ENCODE results near the gene GNPTG.

The GNPTG gene

DNA sequence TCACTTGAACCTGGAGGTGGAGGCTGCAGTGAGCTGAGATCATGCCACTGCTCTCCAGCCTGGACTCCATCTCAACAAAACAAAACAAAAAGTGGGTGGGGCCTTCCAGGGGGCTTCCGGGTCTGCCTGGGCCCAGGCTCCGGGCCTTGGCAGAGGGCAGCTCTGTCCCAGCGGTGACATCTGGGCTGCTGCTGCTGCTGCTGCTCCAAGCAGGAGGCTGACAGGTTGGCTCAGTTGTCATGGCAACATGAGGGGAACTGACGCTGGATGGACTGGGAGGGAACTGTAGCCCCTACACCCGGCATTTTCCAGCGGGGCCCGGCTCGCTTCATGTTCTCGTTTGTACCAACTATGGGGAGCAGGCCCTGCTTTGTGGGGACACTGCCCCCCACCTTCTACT is 14.2 kb upstream of the GNPTG start:
- Histone ChIP-seq H3K27me3 (ENCODE audit: insufficient read depth, low read length) (peaks cover 63% of the 10 kb centered on the region), H3K4me3 (ENCODE audit: low read length) (no peak overlapping the region), H3K4me1 (ENCODE audit: insufficient read depth, low read length) (no peaks in the 10 kb centered on the region; the same call in 1 of the 2 replicates), H3K9ac (ENCODE audit: low read depth, low read length) (no peak overlapping the region), H3K36me3 (ENCODE audit: insufficient read depth, low read depth, low read length) (no peaks in the 10 kb centered on the region), H3K27ac (ENCODE audit: low read length) (no peak overlapping the region), H3K9me3 (ENCODE audit: insufficient read depth, low read depth, low read length) (no peaks in the 10 kb centered on the region)

DNA sequence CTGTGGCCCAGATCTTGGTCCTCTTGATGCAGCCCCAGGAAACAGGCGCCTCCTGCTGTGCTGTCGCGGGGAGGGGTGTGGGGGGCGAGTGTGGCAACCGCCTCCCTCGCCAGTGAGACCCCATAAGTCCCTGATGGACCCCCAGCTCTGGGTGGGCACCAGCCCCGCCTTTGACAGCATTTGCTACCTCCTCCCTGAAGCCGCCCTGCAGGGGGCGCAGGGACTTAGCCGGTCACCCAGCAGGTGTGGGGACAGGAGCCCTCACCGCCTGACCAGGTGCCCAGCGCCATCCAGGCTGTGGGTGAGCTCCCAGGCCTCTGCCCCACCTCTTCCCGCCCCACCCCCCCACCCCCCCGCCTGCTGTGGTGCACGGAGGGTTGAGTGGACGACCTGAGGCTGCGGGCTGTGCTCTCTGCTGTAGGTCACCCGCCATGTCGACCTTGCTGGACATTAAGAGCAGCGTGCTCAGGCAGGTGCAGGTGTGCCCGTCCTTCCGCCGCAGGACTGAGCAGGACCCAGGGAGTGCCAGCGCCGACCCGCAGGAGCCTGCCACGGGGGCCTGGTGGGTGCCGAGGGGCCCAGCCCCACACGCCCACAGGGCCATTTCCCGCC is 13.5 kb upstream of the GNPTG start:
- H3K27ac ChIP-seq (ENCODE audit: low read length) = no peak overlapping the region
- H3K27me3 ChIP-seq (ENCODE audit: insufficient read depth, low read length) = peaks cover 57% of the 10 kb centered on the region
- H3K9ac ChIP-seq (ENCODE audit: low read depth, low read length) = no peak overlapping the region
- no peaks in the 10 kb centered on the region for H3K9me3 ChIP-seq (ENCODE audit: insufficient read depth, low read depth, low read length)
- H3K4me1 ChIP-seq (ENCODE audit: insufficient read depth, low read length) = no peaks in the 10 kb centered on the region; the same call in 1 of the 2 replicates
- H3K36me3 ChIP-seq (ENCODE audit: insufficient read depth, low read depth, low read length) = no peaks in the 10 kb centered on the region
- H3K4me3 ChIP-seq (ENCODE audit: low read length) = no peak overlapping the region

- Histone ChIP-seq H3K27me3 (ENCODE audit: insufficient read depth, low read length) (peaks cover 55% of the 10 kb centered on the region), H3K36me3 (ENCODE audit: insufficient read depth, low read depth, low read length) (no peaks in the 10 kb centered on the region), H3K9ac (ENCODE audit: low read depth, low read length) (no peak overlapping the region), H3K27ac (ENCODE audit: low read length) (no peak overlapping the region), H3K9me3 (ENCODE audit: insufficient read depth, low read depth, low read length) (no peaks in the 10 kb centered on the region), H3K4me3 (ENCODE audit: low read length) (no peak overlapping the region), H3K4me1 (ENCODE audit: insufficient read depth, low read length) (no peaks in the 10 kb centered on the region; the same call in 1 of the 2 replicates)
Measured at GRCh38 chr16:1338855-1339675, 12.7 kb upstream of the GNPTG start.

DNA sequence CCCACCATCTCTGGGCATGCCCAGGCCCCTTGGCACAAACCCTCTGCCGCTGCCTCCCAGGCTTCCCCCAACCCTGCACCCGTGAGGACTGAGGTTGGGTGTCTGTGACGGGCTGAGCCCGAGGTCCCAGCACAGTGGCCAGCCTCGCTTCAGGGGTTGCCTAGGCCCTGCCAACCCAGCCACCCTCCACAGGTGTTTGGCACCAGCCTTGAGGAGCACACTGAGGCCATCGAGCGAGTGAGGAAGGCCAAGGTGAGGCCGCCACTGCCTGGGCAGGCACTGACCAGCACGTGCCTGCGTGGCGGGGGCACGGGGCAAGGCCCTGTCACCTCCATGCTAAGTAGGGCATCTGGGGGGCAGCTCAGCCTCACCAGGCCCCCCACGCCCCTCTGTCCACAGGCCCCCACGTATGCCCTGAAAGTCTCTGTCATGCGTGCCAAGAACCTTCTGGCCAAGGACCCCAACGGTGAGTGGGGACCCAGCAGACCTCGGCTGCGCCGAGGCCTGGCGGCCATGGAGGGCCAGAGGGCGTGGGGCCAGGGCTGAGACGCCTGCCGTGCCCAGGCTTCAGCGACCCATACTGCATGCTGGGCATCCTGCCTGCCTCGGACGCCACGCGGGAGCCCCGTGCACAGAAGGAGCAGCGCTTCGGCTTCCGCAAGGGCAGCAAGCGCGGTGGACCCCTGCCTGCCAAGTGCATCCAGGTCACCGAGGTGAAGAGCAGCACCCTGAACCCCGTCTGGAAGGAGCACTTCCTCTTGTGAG is 10.8 kb upstream of the GNPTG start:
- Histone ChIP-seq H3K4me1 (ENCODE audit: insufficient read depth, low read length) (no peaks in the 10 kb centered on the region), H3K36me3 (ENCODE audit: insufficient read depth, low read depth, low read length) (no peaks in the 10 kb centered on the region), H3K27ac (ENCODE audit: low read length) (no peak overlapping the region), H3K9ac (ENCODE audit: low read depth, low read length) (no peak overlapping the region), H3K27me3 (ENCODE audit: insufficient read depth, low read length) (peaks cover 43% of the 10 kb centered on the region), H3K9me3 (ENCODE audit: insufficient read depth, low read depth, low read length) (no peaks in the 10 kb centered on the region), H3K4me3 (ENCODE audit: low read length) (no peak overlapping the region)

DNA sequence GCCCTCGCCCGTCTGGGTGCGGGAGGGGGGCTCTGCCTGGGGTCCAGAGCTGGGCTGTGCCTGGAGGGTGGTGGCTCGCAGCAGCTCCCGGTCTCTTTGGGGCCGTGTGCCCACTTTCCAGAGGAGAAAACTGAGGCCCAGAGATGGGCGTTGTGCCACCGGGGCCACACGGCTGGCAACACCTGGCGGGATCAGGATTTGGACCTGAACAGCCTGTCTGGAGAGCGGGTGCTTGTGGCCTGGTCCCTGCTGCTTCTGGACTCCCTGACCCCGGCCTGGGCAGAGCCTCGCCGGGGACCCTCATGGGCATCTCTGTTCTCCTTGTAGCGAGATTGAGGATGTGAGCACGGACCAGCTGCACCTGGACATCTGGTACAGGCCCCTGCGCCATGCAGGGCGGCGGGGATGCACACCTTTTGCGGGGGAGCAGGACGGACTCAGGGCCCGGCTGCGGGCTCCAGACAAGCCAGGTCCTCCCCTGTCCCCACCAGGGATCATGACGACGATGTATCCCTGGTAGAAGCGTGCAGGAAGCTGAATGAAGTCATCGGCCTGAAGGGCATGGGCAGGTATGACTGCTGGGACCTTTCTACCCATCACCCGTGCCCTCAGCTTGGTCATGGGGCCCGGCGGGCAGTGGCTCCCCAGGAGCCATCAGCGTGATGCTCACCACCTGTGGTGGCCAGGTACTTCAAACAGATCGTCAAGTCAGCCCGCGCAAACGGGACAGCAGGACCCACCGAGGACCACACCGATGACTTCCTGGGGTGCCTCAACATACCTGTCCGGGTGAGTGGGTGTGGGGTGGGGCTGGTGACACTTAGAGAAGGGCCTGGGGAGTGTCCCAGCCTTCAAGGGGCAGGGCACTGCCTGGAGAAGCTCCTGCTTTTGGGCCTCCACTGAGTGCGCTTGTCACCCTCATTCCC is 10.0 kb upstream of the GNPTG start:
- Histone ChIP-seq H3K9me3 (ENCODE audit: insufficient read depth, low read depth, low read length) (no peaks in the 10 kb centered on the region), H3K36me3 (ENCODE audit: insufficient read depth, low read depth, low read length) (no peaks in the 10 kb centered on the region), H3K9ac (ENCODE audit: low read depth, low read length) (no peak overlapping the region), H3K27ac (ENCODE audit: low read length) (no peak overlapping the region), H3K4me3 (ENCODE audit: low read length) (no peak overlapping the region), H3K27me3 (ENCODE audit: insufficient read depth, low read length) (peaks cover 35% of the 10 kb centered on the region), H3K4me1 (ENCODE audit: insufficient read depth, low read length) (no peaks in the 10 kb centered on the region)

- H3K9ac ChIP-seq (ENCODE audit: low read depth, low read length) = no peak overlapping the region
Measured at GRCh38 chr16:1342526-1343427, 9.0 kb upstream of the GNPTG start.

GRCh38 chr16:1343428-1344242 is 8.1 kb upstream of the GNPTG start:
- peak overlapping the region; percentile 64 for H3K4me3 ChIP-seq (ENCODE audit: low read length)

More at GRCh38 chr16:1342526-1343427, 9.0 kb upstream of the GNPTG start:
- no peak overlapping the region for H3K27ac ChIP-seq (ENCODE audit: low read length)
- no peaks in the 10 kb centered on the region for H3K36me3 ChIP-seq (ENCODE audit: insufficient read depth, low read depth, low read length)
- H3K4me1 ChIP-seq (ENCODE audit: insufficient read depth, low read length) = no peaks in the 10 kb centered on the region
- H3K9me3 ChIP-seq (ENCODE audit: insufficient read depth, low read depth, low read length) = no peaks in the 10 kb centered on the region
- peaks cover 28% of the 10 kb centered on the region for H3K27me3 ChIP-seq (ENCODE audit: insufficient read depth, low read length)
- peak overlapping the region; percentile 64 for H3K4me3 ChIP-seq (ENCODE audit: low read length)

DNA sequence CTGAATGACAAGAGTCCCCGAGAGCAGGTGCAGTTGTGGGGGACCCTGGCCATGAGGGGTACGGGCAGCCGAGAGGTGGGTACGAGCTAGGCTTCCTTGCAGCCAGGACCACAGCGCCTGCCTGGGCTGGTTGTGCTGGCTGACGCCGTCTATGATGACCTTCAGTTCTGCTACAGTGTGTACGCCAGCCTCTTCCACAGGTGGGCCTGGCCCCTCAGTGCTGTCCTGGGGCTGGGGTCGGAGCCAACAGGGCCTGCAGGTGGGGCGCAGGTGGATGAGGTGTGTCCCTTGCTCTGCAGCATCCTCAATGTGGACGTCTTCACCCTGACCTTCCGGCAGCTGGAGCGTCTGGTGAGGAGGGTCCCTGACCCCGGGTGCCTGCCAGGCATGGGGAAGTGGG is 7.2 kb upstream of the GNPTG start:
- Histone ChIP-seq H3K4me3 (ENCODE audit: low read length) (no peak overlapping the region), H3K36me3 (ENCODE audit: insufficient read depth, low read depth, low read length) (peaks cover 12% of the 10 kb centered on the region; the same call in 1 of the 2 replicates), H3K9me3 (ENCODE audit: insufficient read depth, low read depth, low read length) (no peaks in the 10 kb centered on the region), H3K27ac (ENCODE audit: low read length) (no peak overlapping the region), H3K4me1 (ENCODE audit: insufficient read depth, low read length) (no peaks in the 10 kb centered on the region), H3K27me3 (ENCODE audit: insufficient read depth, low read length) (peaks cover 28% of the 10 kb centered on the region), H3K9ac (ENCODE audit: low read depth, low read length) (no peak overlapping the region)

More at GRCh38 chr16:1343428-1344242, 8.1 kb upstream of the GNPTG start:
- no peaks in the 10 kb centered on the region for H3K4me1 ChIP-seq (ENCODE audit: insufficient read depth, low read length)
- peaks cover 28% of the 10 kb centered on the region for H3K27me3 ChIP-seq (ENCODE audit: insufficient read depth, low read length)
- peaks cover 3% of the 10 kb centered on the region; the same call in 1 of the 2 replicates for H3K36me3 ChIP-seq (ENCODE audit: insufficient read depth, low read depth, low read length)
- no peak overlapping the region for H3K9ac ChIP-seq (ENCODE audit: low read depth, low read length)
- no peaks in the 10 kb centered on the region for H3K9me3 ChIP-seq (ENCODE audit: insufficient read depth, low read depth, low read length)
- H3K27ac ChIP-seq (ENCODE audit: low read length) = no peak overlapping the region

DNA sequence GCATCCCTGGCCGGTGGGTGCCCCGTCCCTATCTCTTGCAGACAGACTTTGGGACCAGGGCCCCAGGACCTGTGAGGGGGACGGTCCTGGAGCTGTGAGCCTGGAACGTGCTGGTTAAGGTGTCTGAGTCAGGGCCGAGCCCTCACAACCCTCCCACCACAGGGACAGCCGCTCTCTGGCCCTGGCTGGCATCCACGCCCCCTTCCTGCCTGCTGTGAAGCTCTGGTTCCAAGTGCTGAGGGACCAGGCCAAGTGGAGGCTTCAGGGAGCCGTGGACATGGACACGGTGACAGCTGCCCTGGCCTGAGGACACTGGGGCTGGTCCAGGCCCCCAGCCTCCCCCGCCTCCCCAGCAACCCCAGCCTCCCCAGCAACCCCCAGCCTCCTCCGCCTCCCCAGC is 6.6 kb upstream of the GNPTG start:
- H3K9me3 ChIP-seq (ENCODE audit: insufficient read depth, low read depth, low read length) = no peaks in the 10 kb centered on the region
- no peak overlapping the region for H3K27ac ChIP-seq (ENCODE audit: low read length)
- peaks cover 18% of the 10 kb centered on the region; the same call in 1 of the 2 replicates for H3K36me3 ChIP-seq (ENCODE audit: insufficient read depth, low read depth, low read length)
- no peak overlapping the region for H3K9ac ChIP-seq (ENCODE audit: low read depth, low read length)
- H3K4me3 ChIP-seq (ENCODE audit: low read length) = no peak overlapping the region
- peaks cover 28% of the 10 kb centered on the region for H3K27me3 ChIP-seq (ENCODE audit: insufficient read depth, low read length)
- H3K4me1 ChIP-seq (ENCODE audit: insufficient read depth, low read length) = no peaks in the 10 kb centered on the region

Measured in iPS-20b (cell line).